SK-N-MC (cell line): ENCODE results near the gene CRYBG2.
"Not testable (repeated sequence)": the region's sequence is repeated elsewhere in the genome, so short reads cannot be mapped to it uniquely, and the experiment has no call there.

Experiments used
- DNase-seq: peaks from one replicate; pipeline ENCODE4 v3.0.0-alpha.2; 2011; ENCODE audit warnings: low read depth, low spot score
- H3K27ac ChIP-seq: fragments of 200-600 bp; sonication (generic); 2 replicates; pipeline ENCODE4 v1.5.1; 2016; ENCODE audit warnings: mixed run types
- H3K36me3 ChIP-seq: fragments of 200-600 bp; sonication (generic); 2 replicates; pipeline ENCODE4 v1.6.1; 2017; ENCODE audit warnings: antibody characterized with exemption, low read length, mixed read lengths; ENCODE audit not compliant: insufficient read depth
- H3K4me3 ChIP-seq: fragments of 200-600 bp; sonication (generic); 2 replicates; pipeline ENCODE4 v1.5.1; 2016
- H3K9ac ChIP-seq: fragments of 200-600 bp; sonication (generic); 2 replicates; pipeline ENCODE4 v1.8.0; 2017; ENCODE audit warnings: mixed run types, mixed read lengths; ENCODE audit not compliant: insufficient read length
- H3K9me3 ChIP-seq: fragments of 200-600 bp; sonication (generic); 2 replicates; pipeline ENCODE4 v1.6.1; 2017; ENCODE audit warnings: low read depth, mild to moderate bottlenecking, antibody characterized with exemption, low read length, moderate library complexity, mixed read lengths
- EZH2 ChIP-seq: fragments of 200-600 bp; sonication (generic); IDR thresholded peaks from one replicate; pipeline ENCODE4 v1.6.1; 2017; ENCODE audit warnings: antibody characterized with exemption
- FOXP2 ChIP-seq: optimal IDR thresholded peaks from 2 replicates; pipeline ENCODE3; 2011; ENCODE audit warnings: mild to moderate bottlenecking, moderate library complexity; ENCODE audit not compliant: insufficient read depth; ENCODE audit errors: extremely low read length, control extremely low read depth
- POLR2AphosphoS5 ChIP-seq: IDR thresholded peaks from 2 replicates; pipeline ENCODE4 v1.6.1; 2012; ENCODE audit warnings: mild to moderate bottlenecking, low read depth, low read length, borderline replicate concordance

CRYBG2 gene

DNA sequence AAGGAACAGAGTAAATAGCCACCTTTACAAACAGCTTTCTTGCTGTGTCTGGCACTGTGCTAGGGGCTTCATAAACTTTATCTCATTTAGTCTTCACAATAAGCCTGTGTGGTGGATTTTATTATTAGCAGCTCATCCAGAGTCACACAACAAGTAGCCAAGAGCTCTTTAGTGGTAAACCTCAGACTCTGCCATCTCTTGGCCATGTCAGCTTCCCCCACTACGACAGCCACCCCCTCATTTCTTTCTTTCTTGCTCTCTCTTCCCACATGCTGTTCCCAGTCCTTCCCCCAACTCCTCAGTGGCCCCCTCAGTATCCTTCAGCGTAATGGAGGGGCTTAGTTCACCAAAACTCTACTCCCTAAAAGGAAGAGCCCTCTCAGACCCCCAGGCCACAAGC lies 19.9 kb upstream of the CRYBG2 start:
- no peak for DNase-seq
- Histone ChIP-seq H3K9me3 (no peaks in the 10 kb centered on the region), H3K36me3 (no peaks in the 10 kb centered on the region), H3K27ac (no peak overlapping the region), H3K9ac (no peak overlapping the region), H3K4me3 (no peak overlapping the region)
- TF ChIP-seq POLR2AphosphoS5 = no peak
- no peak for TF ChIP-seq EZH2
- no peak for TF ChIP-seq FOXP2

DNA sequence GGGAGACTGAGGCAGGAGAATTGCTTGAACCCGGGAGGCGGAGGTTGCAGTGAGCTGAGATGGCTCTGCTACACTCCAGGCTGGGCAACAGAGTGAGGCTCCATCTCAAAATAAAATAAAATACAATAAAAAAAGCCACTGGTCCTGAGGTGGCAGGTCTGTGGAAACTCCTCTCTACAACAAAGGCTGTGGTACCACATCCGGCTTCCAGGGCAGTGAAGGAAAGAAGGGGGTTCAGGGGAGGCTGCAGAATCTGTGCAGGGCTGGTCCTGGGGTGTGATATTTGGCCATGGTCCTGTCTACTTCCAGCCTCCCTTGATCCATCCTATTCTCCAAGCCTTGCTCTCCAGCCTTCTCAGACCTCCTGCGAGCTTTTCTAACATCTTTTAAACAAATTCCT lies 19.4 kb upstream of the CRYBG2 start:
- Histone ChIP-seq H3K9ac (no peak overlapping the region), H3K9me3 (no peaks in the 10 kb centered on the region), H3K4me3 (no peak overlapping the region), H3K27ac (no peak overlapping the region), H3K36me3 (no peaks in the 10 kb centered on the region)
- TF ChIP-seq EZH2 (no peak), FOXP2 (no peak), POLR2AphosphoS5 (no peak)
- no peak for DNase-seq

- not testable (repeated sequence) for H3K4me3 ChIP-seq, DNase-seq, H3K27ac ChIP-seq, H3K9me3 ChIP-seq, H3K9ac ChIP-seq, H3K36me3 ChIP-seq
These were observed 18.7 kb upstream of the CRYBG2 start, which contains the start of gene ZNF683 for GRCh38 chr1:26372611-26373010. ZNF683 (minus strand) TSS chr1:26372750; CDS start chr1:26368571, 4,179 bp downstream.

DNA sequence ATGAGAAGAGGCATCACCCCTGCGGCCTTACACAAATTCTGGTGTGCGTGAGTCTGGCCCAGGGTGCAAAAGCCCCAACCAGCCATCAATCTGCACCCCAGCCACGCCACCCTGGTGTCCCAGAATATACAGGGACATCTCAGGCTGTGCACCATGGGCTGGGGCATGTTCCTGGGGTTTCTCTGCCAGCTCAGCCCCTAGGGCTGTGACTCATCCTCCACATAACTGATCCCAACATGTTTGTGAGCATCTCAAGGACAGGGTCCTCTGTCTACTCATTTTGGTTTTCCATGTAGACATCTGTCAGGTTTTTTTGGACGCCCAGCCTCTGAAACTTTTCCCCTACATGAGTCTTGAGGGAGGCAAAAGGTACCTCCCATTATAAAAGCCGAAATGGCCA lies 18.1 kb upstream of the CRYBG2 start:
- H3K9me3 ChIP-seq = no peaks in the 10 kb centered on the region
- H3K36me3 ChIP-seq = no peaks in the 10 kb centered on the region
- no peak overlapping the region for H3K9ac ChIP-seq
- H3K4me3 ChIP-seq = no peak overlapping the region
- no peak for TF ChIP-seq EZH2
- TF ChIP-seq POLR2AphosphoS5 = no peak
- no peak for TF ChIP-seq FOXP2
- H3K27ac ChIP-seq = no peak overlapping the region
- no peak for DNase-seq

DNA sequence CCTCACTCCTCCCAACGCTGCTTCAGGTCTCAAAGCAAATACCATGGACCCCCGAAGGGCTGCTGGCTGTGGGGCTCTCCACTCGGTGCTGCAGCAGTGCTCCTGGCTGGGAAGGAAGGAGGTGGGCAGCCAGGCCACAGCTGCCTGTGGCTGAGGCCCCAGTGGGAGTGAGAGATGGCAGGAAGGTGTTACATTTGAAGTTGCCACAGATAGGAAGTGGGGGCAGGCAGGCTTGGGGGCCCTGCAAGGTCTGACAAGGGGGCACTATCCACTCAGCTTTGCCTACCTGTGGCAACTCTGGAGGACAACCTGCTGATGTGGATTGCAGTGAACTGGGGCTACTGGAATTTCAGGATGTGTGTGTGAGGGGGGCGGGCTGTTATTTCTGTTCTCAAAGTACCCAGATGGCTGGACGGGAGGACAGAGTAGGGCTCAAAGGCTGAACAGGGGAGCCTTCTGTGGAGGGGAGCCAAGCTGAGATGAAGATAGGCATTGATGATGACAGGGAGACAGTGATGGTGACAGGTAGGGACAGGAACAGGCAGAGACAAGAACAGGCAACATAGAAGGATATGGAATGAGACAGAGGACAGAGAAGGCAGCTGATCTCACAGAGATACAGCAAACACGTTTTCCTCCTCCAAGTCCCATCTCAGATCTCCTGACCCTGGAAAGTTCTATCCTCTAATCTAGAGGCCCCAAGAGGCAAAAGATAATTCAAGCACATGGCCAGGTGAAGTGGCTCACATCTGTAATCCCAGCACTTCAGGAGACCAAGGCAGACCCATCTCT lies 16.9 kb upstream of the CRYBG2 start:
- TF ChIP-seq EZH2 = no peak
- no peak for TF ChIP-seq POLR2AphosphoS5
- TF ChIP-seq FOXP2 = no peak
- Histone ChIP-seq H3K36me3 (no peaks in the 10 kb centered on the region), H3K9ac (no peak overlapping the region), H3K9me3 (no peaks in the 10 kb centered on the region), H3K4me3 (no peak overlapping the region), H3K27ac (no peak overlapping the region)
- DNase-seq = no peak

- no peak overlapping the region for H3K27ac ChIP-seq
- H3K9ac ChIP-seq = no peak overlapping the region
- H3K9me3 ChIP-seq = no peaks in the 10 kb centered on the region
- DNase-seq = no peak
- no peak overlapping the region for H3K4me3 ChIP-seq
- H3K36me3 ChIP-seq = no peaks in the 10 kb centered on the region
- TF ChIP-seq POLR2AphosphoS5 (no peak), FOXP2 (no peak), EZH2 (no peak)
These were observed 14.6 kb upstream of the CRYBG2 start for GRCh38 chr1:26368486-26368885.

DNA sequence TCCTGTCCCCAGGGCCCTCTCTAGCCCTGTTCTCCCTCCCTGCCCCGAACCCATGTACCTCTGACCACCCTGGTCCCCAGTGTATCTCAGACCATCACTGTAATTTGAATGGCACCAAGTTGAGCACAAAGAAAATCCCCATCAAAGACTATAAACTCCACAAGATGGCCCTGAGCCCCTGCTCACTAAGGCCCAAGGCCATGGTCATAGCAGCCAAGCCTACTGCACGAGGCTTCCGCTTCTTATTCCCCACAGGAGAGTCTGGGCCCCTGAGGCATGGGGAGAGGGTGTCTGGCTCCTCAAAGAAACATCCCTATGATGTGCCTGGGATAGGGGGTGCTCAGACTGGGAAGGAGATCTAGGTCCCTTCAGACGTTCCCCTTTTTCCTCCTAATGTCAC lies 14.1 kb upstream of the CRYBG2 start:
- Histone ChIP-seq H3K4me3 (no peak overlapping the region), H3K36me3 (no peaks in the 10 kb centered on the region), H3K9me3 (no peaks in the 10 kb centered on the region), H3K27ac (no peak overlapping the region), H3K9ac (no peak overlapping the region)
- no peak for TF ChIP-seq EZH2
- no peak for TF ChIP-seq FOXP2
- no peak for TF ChIP-seq POLR2AphosphoS5
- no peak for DNase-seq

- H3K9me3 ChIP-seq = no peaks in the 10 kb centered on the region
- H3K4me3 ChIP-seq = no peak overlapping the region
- DNase-seq = no peak
- no peaks in the 10 kb centered on the region for H3K36me3 ChIP-seq
- TF ChIP-seq EZH2 = no peak
- TF ChIP-seq FOXP2 = no peak
- no peak for TF ChIP-seq POLR2AphosphoS5
- H3K9ac ChIP-seq = no peak overlapping the region
- no peak overlapping the region for H3K27ac ChIP-seq
These were observed 13.5 kb upstream of the CRYBG2 start for GRCh38 chr1:26367441-26367840.

DNA sequence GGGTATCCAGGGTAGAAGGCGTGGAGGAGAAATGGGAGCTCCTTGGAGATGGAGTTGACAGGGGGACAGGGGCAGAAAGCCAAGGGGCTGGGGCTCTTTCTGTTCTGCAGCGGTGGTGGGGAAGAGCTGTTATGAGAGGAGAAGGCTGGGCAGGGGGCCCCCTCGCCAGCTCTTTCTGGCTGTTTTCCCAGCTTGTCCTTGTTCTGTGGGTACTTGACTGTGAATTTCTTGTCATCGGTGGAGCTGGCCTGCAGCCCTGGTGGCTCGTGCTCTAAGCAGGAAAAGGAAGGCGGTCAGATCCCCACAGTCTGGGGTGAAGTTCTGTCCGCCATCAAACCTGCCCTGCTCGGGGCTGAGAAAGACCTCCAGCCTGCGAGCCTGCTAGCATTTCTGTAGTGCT lies 11.0 kb upstream of the CRYBG2 start:
- no peak overlapping the region for H3K9ac ChIP-seq
- no peak overlapping the region for H3K27ac ChIP-seq
- TF ChIP-seq FOXP2 (no peak), POLR2AphosphoS5 (no peak), EZH2 (no peak)
- no peak for DNase-seq
- H3K36me3 ChIP-seq = no peaks in the 10 kb centered on the region
- H3K9me3 ChIP-seq = no peaks in the 10 kb centered on the region
- no peak overlapping the region for H3K4me3 ChIP-seq
